Progenitor cell of endocrine pancreas (in vitro differentiated cells): ENCODE data around the gene ACYP1. TPM values are rescaled to one million over a fixed set of nuclear protein-coding genes. Genes with fewer than 3 reads are reported as not detected.
A peak's percentile ranks its signal among the peaks of the same experiment; 100 is the strongest.
"Not testable (repeated sequence)": the region's sequence is repeated elsewhere in the genome, so short reads cannot be mapped to it uniquely, and the experiment has no call there.

Source experiments
- DNase-seq: peaks from one replicate; pipeline ENCODE4 v3.0.0; 2021; ENCODE audit warnings: low spot score; ENCODE audit not compliant: unreplicated experiment
- H3K27ac Mint-ChIP-seq: 2 replicates; pipeline ENCODE4 v1.8.0; 2021; ENCODE audit warnings: mild to moderate bottlenecking, moderate library complexity, mixed read lengths
- H3K27me3 Mint-ChIP-seq: 2 replicates; pipeline ENCODE4 v1.8.0; 2021; ENCODE audit warnings: mixed read lengths
- H3K36me3 Mint-ChIP-seq: 2 replicates; pipeline ENCODE4 v1.8.0; 2022; ENCODE audit warnings: mixed read lengths; ENCODE audit not compliant: insufficient read depth
- H3K4me1 Mint-ChIP-seq: 2 replicates; pipeline ENCODE4 v1.8.0; 2021; ENCODE audit warnings: low read depth, mixed read lengths
- H3K4me3 Mint-ChIP-seq: 2 replicates; pipeline ENCODE4 v1.8.0; 2021; ENCODE audit warnings: low read depth, mild to moderate bottlenecking, moderate library complexity, mixed read lengths
- H3K9me3 Mint-ChIP-seq: 2 replicates; pipeline ENCODE4 v1.8.0; 2021; ENCODE audit warnings: low read depth, mixed read lengths
- CTCF ChIP-seq: fragments of 200-600 bp; sonication (generic); IDR thresholded peaks from one replicate; pipeline ENCODE4 v1.5.0; 2021; ENCODE audit warnings: antibody characterized with exemption, mild to moderate bottlenecking; ENCODE audit not compliant: unreplicated experiment
- total RNA-seq: library from RNA; stranded (reverse); gene quantifications from 2 replicates; pipeline ENCODE4 v1.2.1, GENCODE V29; 2021

Gene ACYP1
- total RNA-seq, 1 donor from 2014 or later: 21.2 TPM

GRCh38 chr14:75069811-75070145 lies 6.0 kb upstream of the ACYP1 start:
- H3K9me3 Mint-ChIP-seq: no peaks in the 10 kb centered on the region
- no peak overlapping the region for H3K4me3 Mint-ChIP-seq
- H3K27ac Mint-ChIP-seq: peak overlapping the region; percentile 98

GRCh38 chr14:75069121-75069810 lies 5.4 kb upstream of the ACYP1 start, which contains the start of gene ZC2HC1C:
Gene ZC2HC1C (plus strand): TSS chr14:75069641. CDS start chr14:75070574, 933 bp downstream.
- H3K27ac Mint-ChIP-seq: peak within 1 kb of the TSS; percentile 98

More at GRCh38 chr14:75069811-75070145, 6.0 kb upstream of the ACYP1 start:
- no peak for TF ChIP-seq CTCF
- no peak for DNase-seq
- H3K27me3 Mint-ChIP-seq: no peaks in the 10 kb centered on the region
- no peaks in the 10 kb centered on the region for H3K36me3 Mint-ChIP-seq
- H3K4me1 Mint-ChIP-seq: peaks cover 8% of the 10 kb centered on the region

GRCh38 chr14:75068294-75069120 lies 4.7 kb upstream of the ACYP1 start:
- no peak overlapping the region for H3K27ac Mint-ChIP-seq
- no peak for TF ChIP-seq CTCF

More at GRCh38 chr14:75069121-75069810, 5.4 kb upstream of the ACYP1 start, which contains the start of gene ZC2HC1C:
- no peak for TF ChIP-seq CTCF
- H3K36me3 Mint-ChIP-seq: no peaks in the 10 kb centered on the region
- H3K27me3 Mint-ChIP-seq: no peaks in the 10 kb centered on the region
- H3K4me3 Mint-ChIP-seq: no peak within 1 kb of the TSS
- peaks cover 9% of the 10 kb centered on the region for H3K4me1 Mint-ChIP-seq
- H3K9me3 Mint-ChIP-seq: no peaks in the 10 kb centered on the region
- peak; percentile 93 for DNase-seq

DNA sequence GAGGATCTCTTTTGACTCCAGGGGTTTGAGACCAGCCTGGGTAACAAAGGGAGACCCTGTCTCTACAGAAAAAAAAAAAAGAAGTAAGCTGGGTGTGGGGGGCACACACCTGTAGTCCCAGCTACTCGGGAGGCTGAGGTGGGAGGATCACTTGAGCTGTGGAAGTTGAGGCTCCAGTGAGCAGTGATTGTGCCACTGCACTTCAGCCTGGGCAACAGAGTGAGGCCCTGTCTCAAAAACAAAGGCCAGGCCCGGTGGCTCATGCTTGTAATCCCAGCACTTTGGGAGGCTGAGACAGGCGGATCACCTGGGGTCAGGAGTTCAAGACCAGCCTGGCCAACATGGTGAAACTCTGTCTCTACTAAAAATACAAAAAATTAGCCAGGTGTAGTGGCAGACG lies 3.9 kb upstream of the ACYP1 start:
- H3K27me3 Mint-ChIP-seq, H3K9me3 Mint-ChIP-seq, H3K27ac Mint-ChIP-seq, H3K36me3 Mint-ChIP-seq, H3K4me3 Mint-ChIP-seq, DNase-seq: not testable (repeated sequence)
- peaks cover 19% of the 10 kb centered on the region for H3K4me1 Mint-ChIP-seq

More at GRCh38 chr14:75068294-75069120, 4.7 kb upstream of the ACYP1 start:
- Mint-ChIP-seq H3K9me3 (no peaks in the 10 kb centered on the region), H3K4me1 (peaks cover 15% of the 10 kb centered on the region), H3K36me3 (no peaks in the 10 kb centered on the region), H3K27me3 (no peaks in the 10 kb centered on the region), H3K4me3 (no peak overlapping the region)
- no peak for DNase-seq

- Mint-ChIP-seq H3K4me3 (no peak overlapping the region), H3K9me3 (no peaks in the 10 kb centered on the region), H3K36me3 (no peaks in the 10 kb centered on the region), H3K4me1 (peaks cover 19% of the 10 kb centered on the region), H3K27ac (no peak overlapping the region), H3K27me3 (no peaks in the 10 kb centered on the region)
- no peak for TF ChIP-seq CTCF
- no peak for DNase-seq
These were observed 3.4 kb upstream of the ACYP1 start for GRCh38 chr14:75067212-75067611.
